Nephron (organoid): ENCODE data around the gene FGF8.
"Not testable (repeated sequence)": the region's sequence is repeated elsewhere in the genome, so short reads cannot be mapped to it uniquely, and the experiment has no call there.

Experiments
- H3K27ac Mint-ChIP-seq, 3 experiments: 2 replicates each; pipeline ENCODE4 v1.8.0; 2020; ENCODE audit warnings: mixed read lengths in 3 of 3, mild to moderate bottlenecking in 2 of 3, moderate library complexity in 1 of 3
- H3K27me3 Mint-ChIP-seq: 2 replicates; pipeline ENCODE4 v1.8.0; 2021; ENCODE audit warnings: low read depth, mild to moderate bottlenecking, moderate library complexity, mixed read lengths
- H3K36me3 Mint-ChIP-seq: 2 replicates; pipeline ENCODE4 v1.8.0; 2020; ENCODE audit warnings: low read depth, mixed read lengths
- H3K4me1 Mint-ChIP-seq: 2 replicates; pipeline ENCODE4 v1.8.0; 2020; ENCODE audit warnings: mixed read lengths
- H3K4me3 Mint-ChIP-seq, 3 experiments: 2 replicates each; pipeline ENCODE4 v1.8.0; 2020; ENCODE audit warnings: mild to moderate bottlenecking in 3 of 3, mixed read lengths in 3 of 3, moderate library complexity in 2 of 3
- H3K9me3 Mint-ChIP-seq: 2 replicates; pipeline ENCODE4 v1.8.0; 2020; ENCODE audit warnings: mixed read lengths
- CTCF ChIP-seq, 3 experiments: fragments of 200-600 bp; sonication (generic); IDR thresholded peaks; one replicate each; pipeline ENCODE4 v1.5.0; 2021; ENCODE audit warnings: antibody characterized with exemption in 3 of 3; ENCODE audit not compliant: unreplicated experiment in 3 of 3

The FGF8 gene

GRCh38 chr10:101797403-101798059, 21.6 kb upstream of the FGF8 start:
- no peaks in the 10 kb centered on the region for H3K9me3 Mint-ChIP-seq
- no peak overlapping the region for H3K4me3 Mint-ChIP-seq
- H3K36me3 Mint-ChIP-seq, result peaks cover 90% of the 10 kb centered on the region
- H3K27me3 Mint-ChIP-seq, result no peaks in the 10 kb centered on the region
- H3K27ac Mint-ChIP-seq, result no peak overlapping the region
- no peaks in the 10 kb centered on the region for H3K4me1 Mint-ChIP-seq
- no peak for TF ChIP-seq CTCF (IDR thresholded peaks at IDR 0.05; ENCODE audit: unreplicated experiment in 3 of 3)

- no peak overlapping the region for H3K27ac Mint-ChIP-seq
- H3K4me3 Mint-ChIP-seq, result no peak overlapping the region
- no peaks in the 10 kb centered on the region for H3K27me3 Mint-ChIP-seq
- peaks cover 73% of the 10 kb centered on the region for H3K36me3 Mint-ChIP-seq
- no peaks in the 10 kb centered on the region for H3K9me3 Mint-ChIP-seq
- no peaks in the 10 kb centered on the region for H3K4me1 Mint-ChIP-seq
- TF ChIP-seq CTCF (IDR thresholded peaks at IDR 0.05; ENCODE audit: unreplicated experiment in 3 of 3), result no peak
Measured at GRCh38 chr10:101793526-101793925, 17.6 kb upstream of the FGF8 start.

GRCh38 chr10:101789686-101790085, 13.8 kb upstream of the FGF8 start:
- no peak overlapping the region for H3K4me3 Mint-ChIP-seq
- TF ChIP-seq CTCF (IDR thresholded peaks at IDR 0.05; ENCODE audit: unreplicated experiment in 3 of 3), result no peak
- H3K36me3 Mint-ChIP-seq, result peaks cover 62% of the 10 kb centered on the region
- H3K4me1 Mint-ChIP-seq, result peaks cover 4% of the 10 kb centered on the region
- H3K9me3 Mint-ChIP-seq, result no peaks in the 10 kb centered on the region
- H3K27me3 Mint-ChIP-seq, result no peaks in the 10 kb centered on the region
- no peak overlapping the region for H3K27ac Mint-ChIP-seq

DNA sequence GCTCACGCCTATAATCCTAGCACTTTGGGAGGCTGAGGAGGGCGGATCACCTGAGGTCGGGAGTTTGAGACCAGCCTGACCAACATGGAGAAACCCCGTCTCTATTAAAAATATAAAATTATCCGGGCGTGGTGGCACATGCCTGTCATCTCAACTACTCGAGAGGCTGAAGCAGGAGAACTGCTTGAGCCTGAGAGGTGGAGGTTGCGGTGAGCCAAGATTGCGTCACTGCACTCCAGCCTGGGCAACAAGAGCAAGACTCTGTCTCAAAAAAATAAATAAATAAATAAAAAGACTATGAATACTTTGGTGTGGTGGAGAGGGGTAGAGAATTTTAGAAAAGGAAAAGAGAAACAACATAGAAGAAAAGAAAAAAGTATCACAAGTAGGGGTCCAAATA, 13.3 kb upstream of the FGF8 start:
- peaks cover 57% of the 10 kb centered on the region for H3K36me3 Mint-ChIP-seq
- not testable (repeated sequence) for H3K27ac Mint-ChIP-seq, H3K27me3 Mint-ChIP-seq, H3K4me1 Mint-ChIP-seq, H3K4me3 Mint-ChIP-seq, H3K9me3 Mint-ChIP-seq

DNA sequence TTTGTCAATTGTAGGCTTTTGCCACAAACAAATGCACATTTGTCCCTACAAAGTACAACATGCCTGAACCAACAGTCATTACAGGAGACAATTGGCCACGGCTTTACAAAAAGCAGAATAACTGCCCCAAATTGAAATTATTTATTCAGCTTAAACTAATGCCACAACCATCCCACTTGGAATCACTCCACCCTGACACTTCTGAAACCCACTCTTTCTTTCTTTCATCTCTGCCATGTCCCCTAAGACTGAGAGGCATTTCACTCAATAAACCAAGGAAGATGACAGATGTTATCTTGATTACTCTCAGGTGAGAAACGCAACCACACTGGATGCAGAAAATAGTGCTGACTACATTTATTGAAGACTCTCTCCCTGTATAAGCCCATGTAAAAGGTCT, 9.9 kb upstream of the FGF8 start:
- peaks cover 36% of the 10 kb centered on the region for H3K36me3 Mint-ChIP-seq

DNA sequence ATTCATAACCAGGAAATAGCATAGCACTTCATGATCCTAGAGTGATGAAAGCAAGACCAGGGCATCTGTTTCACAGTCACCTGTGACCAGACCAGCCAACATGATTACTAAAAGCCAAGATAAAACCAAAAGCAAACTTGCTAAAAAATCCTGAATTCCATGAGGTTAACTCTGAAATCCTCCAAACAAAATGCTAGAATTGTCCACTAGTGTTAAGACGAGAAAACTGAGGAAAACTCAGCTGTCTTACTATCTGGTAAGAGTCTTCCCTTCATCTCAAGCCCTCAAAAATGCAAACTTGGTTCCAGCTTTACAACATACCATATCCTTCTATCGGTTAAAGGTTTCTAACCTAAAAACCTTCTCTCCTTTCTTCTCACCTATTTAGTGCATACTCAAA, 8.6 kb upstream of the FGF8 start:
- Mint-ChIP-seq H3K27me3 (peaks cover 29% of the 10 kb centered on the region), H3K9me3 (no peaks in the 10 kb centered on the region), H3K27ac (peak overlapping the region; percentile 67 to 84 (median 71)), H3K4me1 (peaks cover 36% of the 10 kb centered on the region), H3K4me3 (peak overlapping the region; percentile 98 to 100 (median 100)), H3K36me3 (peaks cover 32% of the 10 kb centered on the region)
- no peak for TF ChIP-seq CTCF (IDR thresholded peaks at IDR 0.05; ENCODE audit: unreplicated experiment in 3 of 3)

More for the DNA sequence above, 9.9 kb upstream of the FGF8 start:
- Mint-ChIP-seq H3K9me3 (no peaks in the 10 kb centered on the region), H3K27ac (no peak overlapping the region), H3K4me3 (peak overlapping the region; percentile 1 to 57 (median 1)), H3K4me1 (peaks cover 36% of the 10 kb centered on the region), H3K27me3 (peaks cover 16% of the 10 kb centered on the region)
- no peak for TF ChIP-seq CTCF (IDR thresholded peaks at IDR 0.05; ENCODE audit: unreplicated experiment in 3 of 3)
